ENCODE measurements around the gene TRMT61B.

The TRMT61B gene

GRCh38 chr2:28810384-28811285 is 59.5 kb downstream of the TRMT61B start, which contains the start of gene SPDYA:
TSS of gene SPDYA (plus strand) at chr2:28810834. CDS start at chr2:28816015, 5,181 bp downstream.
- Histone ChIP-seq H3K36me3 (ENCODE audit: insufficient read depth, low read length) (peaks cover 21% of the 10 kb centered on the region), H3K27me3 (ENCODE audit: control insufficient read depth, insufficient read depth, low read length) (no peaks in the 10 kb centered on the region), H3K4me2 (ENCODE audit: low read length) (peak within 1 kb of the TSS; percentile 84), H3K9me3 (replicated peaks; ENCODE audit: low read length) (no peaks in the 10 kb centered on the region), H3K4me1 (ENCODE audit: control insufficient read depth, insufficient read depth, low read length) (peaks cover 11% of the 10 kb centered on the region), H3K4me3 (ENCODE audit: low read length) (peak within 1 kb of the TSS; percentile 67), H3K9ac (ENCODE audit: low read depth, low read length) (peak within 1 kb of the TSS; percentile 46)

GRCh38 chr2:28809927-28810326 is 60.2 kb downstream of the TRMT61B start:
- Histone ChIP-seq H3K4me2 (ENCODE audit: low read length) (peak overlapping the region; percentile 84), H3K9me3 (replicated peaks; ENCODE audit: low read length) (no peaks in the 10 kb centered on the region), H3K27me3 (ENCODE audit: control insufficient read depth, insufficient read depth, low read length) (no peaks in the 10 kb centered on the region), H3K9ac (ENCODE audit: low read depth, low read length) (peak overlapping the region; percentile 46), H3K36me3 (ENCODE audit: insufficient read depth, low read length) (peaks cover 25% of the 10 kb centered on the region), H3K4me1 (ENCODE audit: control insufficient read depth, insufficient read depth, low read length) (peaks cover 11% of the 10 kb centered on the region), H3K4me3 (ENCODE audit: low read length) (peak overlapping the region; percentile 67)

- H3K4me1 ChIP-seq (ENCODE audit: control insufficient read depth, insufficient read depth, low read length), result peaks cover 18% of the 10 kb centered on the region
- H3K9ac ChIP-seq (ENCODE audit: low read depth, low read length), result peak overlapping the region; percentile 56
- no peak overlapping the region for H3K4me2 ChIP-seq (ENCODE audit: low read length)
- H3K27me3 ChIP-seq (ENCODE audit: control insufficient read depth, insufficient read depth, low read length), result no peaks in the 10 kb centered on the region
- peaks cover 50% of the 10 kb centered on the region for H3K36me3 ChIP-seq (ENCODE audit: insufficient read depth, low read length)
- no peak overlapping the region for H3K4me3 ChIP-seq (ENCODE audit: low read length)
- H3K9me3 ChIP-seq (replicated peaks; ENCODE audit: low read length), result no peaks in the 10 kb centered on the region
Observed at GRCh38 chr2:28802975-28803429, 67.1 kb downstream of the TRMT61B start.

- Histone ChIP-seq H3K9ac (ENCODE audit: low read depth, low read length) (no peak overlapping the region), H3K4me3 (ENCODE audit: low read length) (no peak overlapping the region), H3K27me3 (ENCODE audit: control insufficient read depth, insufficient read depth, low read length) (no peaks in the 10 kb centered on the region), H3K9me3 (replicated peaks; ENCODE audit: low read length) (no peaks in the 10 kb centered on the region), H3K36me3 (ENCODE audit: insufficient read depth, low read length) (peaks cover 53% of the 10 kb centered on the region), H3K4me2 (ENCODE audit: low read length) (no peak overlapping the region), H3K4me1 (ENCODE audit: control insufficient read depth, insufficient read depth, low read length) (peaks cover 18% of the 10 kb centered on the region)
Observed at GRCh38 chr2:28801726-28802125, 68.4 kb downstream of the TRMT61B start.

Small RNA genes within 50 kb of the gene (small RNA-seq; reads per million reads assigned to genes)
- 17.1 reads per million, percentile 93 among the genes with 10 or more reads in this experiment for gene SNORD92

Measured in skeletal muscle satellite cell (primary cell).